NCI-H146 treated with DMSO at 0.1 percent for 48 hours (cell line): ENCODE results near the gene ATP11A.

ENCODE experiments used
- DNase-seq: peaks from one replicate; lab custom pipeline; 2025; ENCODE audit not compliant: unreplicated experiment; lab: John Stamatoyannopoulos, UW

ATP11A gene

DNA sequence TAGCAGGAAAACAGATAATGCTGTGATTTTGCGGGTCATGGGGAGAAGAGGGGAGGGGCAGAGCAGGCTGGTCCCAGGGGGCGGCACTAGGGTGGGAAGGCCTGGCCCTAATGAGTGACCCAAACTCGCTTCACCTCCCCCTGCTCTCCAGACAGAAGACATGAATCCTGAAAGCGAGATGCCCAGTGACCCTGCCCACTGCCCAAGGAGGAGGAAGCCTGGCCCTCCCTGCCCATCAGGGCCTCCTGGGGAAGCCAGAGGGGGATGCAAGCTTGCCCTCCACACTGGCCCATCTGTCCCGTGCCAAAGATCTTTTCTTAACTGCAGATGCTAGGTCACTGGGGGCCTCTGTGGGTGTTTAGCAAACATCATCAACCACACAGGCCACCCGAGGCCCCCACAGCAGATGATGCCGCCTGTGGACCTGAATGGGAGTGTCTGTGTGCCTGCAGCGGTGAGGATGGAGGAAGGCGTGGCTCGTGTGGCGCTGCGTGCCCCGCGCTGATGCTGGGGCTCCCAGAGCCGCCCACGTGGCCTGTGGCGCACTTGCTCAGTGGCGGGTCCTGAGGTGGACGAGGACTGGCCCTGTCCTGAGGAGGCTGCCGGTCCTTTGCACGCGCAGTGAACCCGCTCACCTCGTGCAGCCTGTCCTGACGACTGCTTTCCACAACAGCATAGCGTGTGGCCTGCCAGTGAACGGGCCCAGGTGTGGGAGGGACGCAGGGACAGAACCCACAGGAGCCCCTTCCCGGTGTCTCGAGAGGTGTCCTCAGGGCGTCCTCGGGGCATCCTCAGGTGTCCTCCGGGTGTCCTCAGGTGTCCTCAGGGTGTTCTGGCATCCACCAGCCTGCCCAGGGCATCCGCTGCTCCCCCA is 198.6 kb downstream of the ATP11A start:
- DNase-seq = no peak

DNA sequence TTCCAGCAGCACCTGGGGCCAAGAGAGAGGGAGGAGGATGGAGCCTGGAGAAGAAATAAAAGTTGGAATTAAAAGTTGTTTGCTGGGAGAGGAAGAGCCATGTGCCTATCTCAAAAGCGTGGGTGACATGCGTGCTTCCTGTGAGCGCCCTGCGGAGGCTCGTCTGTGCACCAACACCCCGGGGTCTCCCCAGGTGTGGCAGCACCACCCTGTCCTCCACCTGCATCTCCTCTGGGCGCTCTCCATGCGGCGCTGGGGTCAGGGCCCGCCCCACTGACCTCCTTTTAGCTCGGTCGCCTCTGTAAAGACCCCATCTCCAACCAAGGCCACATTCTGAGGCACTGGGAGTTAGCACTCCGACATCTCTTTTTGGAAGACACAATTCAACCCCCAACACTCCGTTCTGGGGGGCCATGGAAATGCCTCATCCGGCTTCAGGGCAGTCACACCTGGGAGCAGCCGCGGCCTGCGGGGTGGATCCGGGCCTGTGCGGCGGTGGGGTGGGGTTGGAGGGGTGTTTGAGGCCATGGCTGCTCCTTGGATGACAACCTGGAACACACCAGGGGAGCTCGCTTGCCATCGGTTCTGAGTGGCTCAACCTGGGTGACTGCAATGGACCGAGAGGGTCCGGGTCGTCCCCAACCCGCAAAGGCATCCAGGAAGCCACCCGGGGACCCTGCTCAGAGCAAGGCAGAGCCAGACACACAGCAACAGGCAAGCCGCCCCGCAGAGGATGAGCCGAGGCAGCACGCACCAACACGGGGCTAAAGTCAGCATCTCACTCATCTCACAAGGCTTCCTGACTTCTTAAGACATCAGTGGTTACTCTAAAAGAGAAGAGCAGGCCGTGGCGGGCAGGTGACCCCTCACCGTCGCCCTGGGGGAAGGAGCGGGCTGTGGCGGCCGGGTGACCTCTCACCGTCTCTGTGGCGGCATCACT is 199.8 kb downstream of the ATP11A start:
- DNase-seq = no peak

DNA sequence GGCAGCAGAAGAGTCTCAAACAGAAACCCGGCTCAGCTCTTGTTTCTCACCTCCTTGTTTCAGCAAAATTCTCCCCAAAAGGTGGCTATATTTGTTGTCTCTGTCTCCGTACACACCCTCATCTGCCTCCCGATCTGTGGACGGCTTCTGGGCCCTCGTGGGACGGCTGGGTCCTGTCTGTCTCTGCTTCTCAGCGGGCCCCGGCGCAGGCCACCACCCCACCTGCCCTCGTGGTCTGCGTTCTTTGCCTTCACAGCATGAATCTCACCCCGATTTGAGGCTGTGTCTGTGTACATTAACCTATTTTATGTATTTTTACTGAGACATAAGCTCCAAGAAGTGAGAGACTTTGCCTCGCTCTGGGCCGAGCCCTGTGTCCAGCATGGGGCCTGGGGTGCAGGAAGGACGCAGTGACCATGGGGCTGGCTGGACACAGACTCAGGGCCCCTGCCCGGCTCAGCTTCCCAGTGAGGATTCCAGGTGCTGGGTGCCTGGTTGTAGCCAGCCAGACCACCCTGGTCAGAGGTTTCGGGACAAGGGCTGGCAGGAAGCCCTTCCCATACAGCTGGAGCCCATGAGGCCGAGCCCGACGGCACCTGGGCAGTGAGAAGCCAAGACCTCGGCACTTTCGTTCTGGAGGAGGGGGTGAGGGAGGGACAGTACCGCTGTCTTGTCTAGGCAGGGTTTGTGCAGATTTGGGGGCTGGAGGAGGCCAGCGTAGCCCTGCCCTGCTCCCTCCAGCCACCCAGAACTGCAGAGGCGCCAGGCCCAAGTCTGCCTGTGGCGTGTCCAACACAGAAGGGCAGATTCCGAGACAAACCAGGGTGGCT is 200.7 kb downstream of the ATP11A start:
- no peak for DNase-seq

DNA sequence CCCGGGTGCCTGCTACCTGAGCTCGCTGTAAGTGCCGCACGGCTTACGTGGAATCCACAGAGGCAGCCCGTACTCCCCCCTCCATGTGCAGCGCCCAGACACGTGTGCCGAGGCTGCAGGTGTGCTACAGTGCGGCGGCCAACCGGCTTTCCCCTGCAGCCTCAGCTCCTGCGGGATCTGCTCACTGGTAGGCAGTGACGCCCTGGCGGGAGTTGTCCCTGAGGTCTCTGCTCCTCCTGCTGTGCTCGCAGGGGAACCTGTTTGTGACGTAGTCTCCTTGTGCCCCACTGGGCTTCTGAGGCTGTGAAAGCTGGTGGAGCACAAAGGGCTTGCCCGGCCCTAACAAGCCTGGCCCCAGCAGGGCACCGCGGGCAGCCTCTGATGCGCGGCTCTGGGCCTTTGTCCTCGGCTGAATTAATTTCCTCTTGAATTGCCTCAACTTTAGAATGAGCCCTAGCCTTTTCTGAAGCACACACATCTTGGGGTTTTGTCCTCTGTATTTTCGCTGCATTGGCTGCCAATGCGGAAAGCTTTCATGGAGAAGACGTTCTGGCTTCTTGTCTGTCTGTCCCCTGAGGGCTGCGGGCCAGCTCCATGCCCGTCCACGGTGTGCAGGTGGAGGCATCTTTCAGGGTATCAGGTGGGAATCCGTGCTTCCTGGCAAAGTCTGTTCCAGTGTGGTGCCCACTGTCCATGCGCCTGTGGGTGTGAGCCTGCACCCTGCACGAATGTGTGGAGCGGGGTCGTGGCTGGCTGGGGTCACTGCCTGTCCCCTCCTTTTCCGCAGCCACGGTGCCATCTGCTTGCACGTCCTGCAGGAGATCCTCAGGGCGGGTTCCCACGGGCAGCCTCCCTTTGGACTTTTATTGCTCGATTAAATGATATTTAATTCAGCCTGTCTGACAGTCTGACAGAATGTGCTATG is 201.9 kb downstream of the ATP11A start:
- DNase-seq = peak; percentile 95

DNA sequence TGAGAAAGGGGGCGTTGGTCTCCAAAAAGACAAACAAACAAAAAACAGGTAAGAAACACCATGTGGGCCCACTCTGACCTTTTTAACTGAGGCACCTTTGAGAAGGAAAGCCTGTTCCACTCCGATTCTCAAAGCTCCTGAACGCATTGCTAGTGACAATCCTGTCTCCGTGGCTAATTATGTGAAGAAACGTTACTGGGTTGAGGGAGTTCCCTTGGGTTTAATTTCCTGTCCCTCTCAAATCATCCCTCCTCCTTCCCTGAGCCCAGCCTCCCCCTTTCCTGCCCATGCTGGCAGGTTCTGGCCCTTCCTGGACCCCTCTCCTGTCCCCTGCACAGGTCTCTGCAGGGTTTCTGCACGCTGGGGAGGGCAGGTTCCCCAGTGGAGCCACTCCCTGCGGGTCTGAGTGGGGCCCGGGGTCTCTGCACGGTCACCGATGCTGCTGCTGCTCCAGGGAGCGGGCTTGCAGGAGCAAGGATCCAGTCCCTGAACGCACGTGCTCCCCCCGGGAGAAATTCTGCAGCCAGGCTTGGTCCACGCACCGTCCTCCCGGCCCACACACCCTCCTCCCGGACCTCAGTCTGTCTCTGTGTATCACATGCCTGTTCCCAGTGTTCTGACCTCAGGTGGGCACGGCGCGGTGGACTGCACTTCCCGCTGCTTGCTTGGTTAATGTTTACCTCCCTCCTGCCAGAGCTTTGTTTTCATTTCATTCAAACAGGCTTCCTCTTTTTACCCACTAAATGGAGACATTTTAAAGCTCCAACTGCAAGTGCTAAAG is 202.8 kb downstream of the ATP11A start:
- DNase-seq = peak; percentile 57

DNA sequence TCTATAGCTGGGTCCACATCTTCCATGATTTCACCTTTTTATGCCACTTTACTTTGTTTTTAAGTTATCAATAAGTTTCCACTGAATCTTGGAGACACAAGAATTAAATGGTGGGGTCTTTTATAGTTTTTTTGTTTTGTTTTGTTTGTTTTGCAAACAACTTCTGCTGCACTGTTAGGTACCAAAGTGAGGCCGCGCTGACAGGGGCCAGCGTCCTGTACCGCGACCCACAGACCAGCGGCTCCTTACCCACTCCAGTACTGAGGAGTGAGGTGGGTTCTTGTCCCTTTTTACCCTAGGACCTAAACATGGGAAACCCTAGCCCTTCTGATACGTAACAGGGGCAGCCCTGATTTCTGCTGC is 203.3 kb downstream of the ATP11A start:
- DNase-seq = no peak

DNA sequence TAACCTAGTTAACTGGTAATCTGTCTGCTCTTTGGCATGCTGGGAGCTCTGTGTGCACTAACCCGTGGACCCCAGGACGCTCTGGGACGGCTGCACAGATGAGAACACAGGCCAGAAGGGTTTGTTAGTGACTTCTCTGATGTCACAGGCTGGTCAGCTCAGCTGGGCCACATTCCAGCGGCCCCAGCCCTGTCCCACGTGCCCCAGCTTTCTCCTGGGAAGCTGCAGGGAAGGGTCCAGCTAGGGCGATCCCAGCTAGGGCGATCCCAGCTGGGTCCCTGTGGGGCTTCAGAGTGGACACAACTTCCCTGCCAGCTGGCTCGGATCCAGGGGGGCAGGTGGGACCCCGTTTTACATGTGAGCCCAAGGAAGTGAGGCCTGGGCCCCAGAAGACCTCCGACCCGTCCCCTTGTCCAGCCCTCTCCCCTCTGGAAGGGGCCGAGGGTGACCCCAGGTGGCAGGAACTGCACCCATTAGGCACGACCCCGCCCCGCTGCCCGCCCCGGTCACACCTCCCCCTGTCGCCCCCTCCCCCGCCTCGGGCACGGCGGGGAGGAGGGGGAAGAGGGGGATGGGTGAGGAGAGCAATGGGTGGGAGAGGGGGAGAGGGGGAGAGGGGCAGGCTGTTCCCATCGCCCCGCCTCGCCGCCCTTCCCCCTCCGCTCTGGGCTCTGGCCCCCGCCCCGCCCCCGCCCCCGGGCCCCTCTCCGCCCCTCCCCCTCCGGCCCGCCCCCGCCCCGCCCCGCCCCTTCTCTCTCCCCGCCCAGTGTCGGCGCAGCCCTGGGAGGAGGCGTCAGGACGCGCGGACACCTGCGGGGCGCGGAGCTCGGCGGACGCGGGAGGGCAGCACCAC is 204.0 kb downstream of the ATP11A start:
- DNase-seq = peak; percentile 75

DNA sequence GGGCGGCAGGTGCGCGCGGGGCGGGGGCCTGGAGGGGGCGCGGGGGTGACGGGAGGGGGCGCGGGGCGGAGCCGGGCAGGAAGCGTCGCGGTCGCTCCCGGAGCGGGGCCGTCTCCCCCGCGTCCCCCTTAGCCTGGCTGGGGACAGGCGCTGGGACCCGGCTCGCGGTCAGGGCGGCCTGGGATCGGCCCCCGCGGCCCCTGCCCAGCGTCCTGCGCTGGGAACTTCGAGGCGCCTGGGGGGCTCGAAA is 204.5 kb downstream of the ATP11A start:
- DNase-seq = no peak

DNA sequence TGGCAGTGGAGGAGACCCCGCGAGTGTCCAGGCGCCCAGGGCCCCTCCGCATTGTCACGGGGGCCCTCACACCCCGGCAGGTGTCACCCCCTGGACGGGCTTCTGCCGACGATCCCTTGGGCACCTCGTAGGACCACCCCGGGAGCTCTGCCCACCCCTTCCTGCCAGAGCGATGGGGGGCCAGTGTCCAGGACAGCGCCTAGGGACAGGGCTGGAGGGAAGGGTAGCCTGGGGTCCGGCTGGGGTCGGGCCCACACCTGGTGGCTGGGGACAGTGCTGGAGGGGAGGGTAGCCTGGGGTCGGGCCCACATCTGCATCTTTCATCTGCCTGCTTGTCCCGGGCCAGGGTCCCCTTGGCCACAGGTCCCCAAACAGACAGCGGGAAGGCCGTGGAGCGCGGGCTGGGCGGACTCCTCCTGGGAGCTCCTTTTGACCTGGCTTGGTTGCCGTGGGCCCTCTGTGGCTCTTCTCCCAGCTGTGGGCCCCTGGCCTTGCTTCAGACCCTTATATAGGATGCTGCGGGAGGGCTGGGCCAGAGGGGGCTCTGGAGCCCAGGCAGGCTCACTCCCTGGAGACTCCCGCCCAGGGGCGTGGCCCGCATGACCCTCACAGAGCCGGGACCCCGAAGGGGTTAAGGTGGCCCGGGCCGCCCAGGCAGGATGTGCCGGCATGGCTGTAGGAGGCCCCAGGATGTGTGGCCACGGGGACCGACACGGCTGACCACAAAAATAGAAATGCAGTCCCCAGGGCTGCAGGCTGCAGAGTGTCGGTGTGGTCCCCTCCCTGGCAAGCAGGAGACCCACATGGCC is 205.0 kb downstream of the ATP11A start:
- DNase-seq = peak; percentile 11

DNA sequence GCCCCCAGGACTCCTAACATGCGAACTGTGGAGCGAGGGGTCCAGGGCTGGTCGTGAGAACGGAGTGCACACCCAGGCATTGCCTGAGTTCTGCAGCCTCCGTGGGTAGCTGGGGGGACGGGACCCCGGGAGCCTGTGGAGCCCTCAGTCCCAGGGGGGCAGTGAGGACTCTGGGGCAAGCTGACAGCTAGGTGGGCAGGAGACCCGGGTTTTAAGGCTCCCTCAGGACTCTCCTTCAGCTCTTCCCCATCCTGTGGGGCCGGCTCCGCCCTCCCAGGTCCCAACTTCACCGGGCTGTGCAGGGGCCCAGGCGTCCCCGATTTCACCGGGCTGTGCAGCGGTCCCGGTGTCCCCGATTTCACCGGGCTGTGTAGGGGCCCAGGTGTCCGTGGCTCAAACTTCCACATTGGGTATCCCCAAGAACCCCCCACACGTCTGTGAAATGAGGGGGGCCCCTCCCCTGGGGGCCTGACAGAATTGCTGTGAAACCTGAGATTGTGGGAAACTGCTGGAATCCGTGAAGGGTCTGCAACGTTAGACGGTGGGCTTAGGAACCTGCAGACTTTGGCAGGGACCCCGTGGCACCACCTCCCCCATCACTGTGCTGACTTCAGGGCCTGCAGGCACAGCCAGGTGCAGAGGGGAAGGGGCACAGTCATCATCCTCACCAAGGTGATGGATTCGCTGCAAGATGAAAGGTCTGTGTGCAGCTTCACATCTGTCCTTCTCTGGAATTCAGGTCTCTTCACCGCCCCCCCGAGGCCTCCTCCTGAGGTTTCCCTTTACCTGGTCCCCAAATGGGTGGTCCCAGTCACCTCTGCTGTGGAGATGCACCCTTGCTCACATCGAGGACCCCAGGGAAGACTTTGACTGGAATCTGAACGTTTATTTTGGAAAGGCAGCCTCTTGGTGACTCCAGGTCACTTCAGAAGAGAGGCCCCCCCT is 206.0 kb downstream of the ATP11A start:
- DNase-seq = peak; percentile 89

DNA sequence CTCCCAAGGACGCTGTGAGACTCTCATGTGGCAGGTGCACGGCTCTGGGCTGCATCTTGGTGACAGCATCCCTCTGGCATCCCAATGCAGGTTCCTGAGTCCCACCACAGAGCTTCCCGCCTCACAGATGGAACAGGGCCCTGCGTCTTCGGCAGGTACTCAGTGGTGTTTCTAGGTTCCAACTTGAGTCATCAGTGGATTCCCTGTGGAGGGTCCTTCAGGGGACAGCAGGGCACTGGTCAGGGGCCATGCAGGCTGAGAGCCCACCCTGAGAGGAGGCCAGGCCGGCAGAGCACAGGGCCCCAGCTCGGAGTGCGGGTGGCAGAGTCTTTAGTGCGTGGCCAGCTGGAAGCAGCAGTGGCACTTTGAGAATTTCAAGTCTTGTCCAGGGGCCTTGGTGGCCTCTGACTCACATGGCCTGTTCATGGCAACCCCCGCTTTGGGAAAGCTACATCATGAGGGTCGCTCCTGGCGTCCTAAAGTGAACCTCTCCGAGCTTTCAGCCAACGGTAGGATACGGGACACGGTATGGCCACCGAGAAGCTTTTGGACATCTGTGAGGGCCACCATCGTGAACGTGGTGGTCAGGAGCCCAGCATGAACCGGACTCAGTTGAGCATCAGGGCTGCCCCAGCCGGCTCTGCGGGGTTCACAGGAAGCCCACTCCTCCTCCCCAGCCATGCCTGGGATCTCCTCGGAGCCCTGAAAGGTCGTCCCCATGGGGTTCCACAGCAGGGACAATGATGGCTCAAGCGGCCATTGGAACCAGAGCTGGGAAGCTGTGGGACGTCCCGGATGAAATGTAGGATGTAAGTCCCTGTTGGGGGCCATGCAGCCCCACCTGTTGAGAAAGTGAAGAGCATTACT is 207.1 kb downstream of the ATP11A start:
- DNase-seq = no peak

DNA sequence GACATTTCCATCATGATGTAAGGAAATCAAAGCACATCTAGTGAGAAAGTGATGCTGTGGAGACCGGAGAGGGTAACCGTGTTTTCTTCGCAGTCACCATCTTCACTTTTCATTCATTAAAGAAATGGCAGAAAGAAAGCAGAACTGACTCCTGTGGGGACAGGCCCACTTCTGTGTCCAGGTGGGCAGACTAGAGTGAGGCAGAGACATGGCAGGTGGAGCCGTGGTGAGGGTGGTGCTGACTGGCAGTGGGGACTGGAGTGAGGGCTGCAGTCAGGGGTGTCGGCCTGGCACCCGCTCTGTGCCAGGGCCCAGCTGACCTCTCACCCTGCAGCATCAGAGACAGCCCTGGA is 207.7 kb downstream of the ATP11A start:
- no peak for DNase-seq

DNA sequence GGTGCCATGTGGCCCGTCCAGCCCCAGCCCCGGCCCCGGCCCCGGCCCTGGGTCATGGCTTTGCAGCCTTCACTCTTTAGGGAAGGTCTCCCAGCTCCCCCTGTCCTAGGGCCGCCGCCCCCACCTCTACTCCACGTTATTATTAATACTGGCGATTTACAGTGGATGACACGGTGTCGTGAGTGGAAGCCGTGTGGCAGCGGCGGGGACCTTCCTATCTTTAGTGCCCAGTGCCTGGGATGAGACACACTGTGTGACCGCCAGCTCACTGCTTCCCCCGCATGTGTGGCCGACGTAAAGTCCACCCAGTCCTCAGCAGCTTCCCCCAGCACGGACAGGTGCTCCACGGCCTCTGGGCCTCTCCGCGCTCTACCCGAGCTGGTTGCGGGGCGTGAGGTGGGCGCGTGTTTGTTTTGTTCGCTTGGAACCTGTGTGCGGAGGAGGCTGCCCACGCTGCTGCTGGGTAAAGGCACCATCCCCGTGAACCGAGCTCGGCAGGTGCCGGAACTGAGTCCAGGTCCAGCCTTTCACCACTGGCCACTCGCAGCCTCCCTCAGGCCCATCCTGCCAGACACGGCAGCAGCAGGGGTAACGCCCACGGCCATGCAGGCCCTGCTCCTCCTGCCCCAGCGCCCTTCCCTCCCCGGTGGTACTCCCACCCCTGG is 208.2 kb downstream of the ATP11A start:
- no peak for DNase-seq

DNA sequence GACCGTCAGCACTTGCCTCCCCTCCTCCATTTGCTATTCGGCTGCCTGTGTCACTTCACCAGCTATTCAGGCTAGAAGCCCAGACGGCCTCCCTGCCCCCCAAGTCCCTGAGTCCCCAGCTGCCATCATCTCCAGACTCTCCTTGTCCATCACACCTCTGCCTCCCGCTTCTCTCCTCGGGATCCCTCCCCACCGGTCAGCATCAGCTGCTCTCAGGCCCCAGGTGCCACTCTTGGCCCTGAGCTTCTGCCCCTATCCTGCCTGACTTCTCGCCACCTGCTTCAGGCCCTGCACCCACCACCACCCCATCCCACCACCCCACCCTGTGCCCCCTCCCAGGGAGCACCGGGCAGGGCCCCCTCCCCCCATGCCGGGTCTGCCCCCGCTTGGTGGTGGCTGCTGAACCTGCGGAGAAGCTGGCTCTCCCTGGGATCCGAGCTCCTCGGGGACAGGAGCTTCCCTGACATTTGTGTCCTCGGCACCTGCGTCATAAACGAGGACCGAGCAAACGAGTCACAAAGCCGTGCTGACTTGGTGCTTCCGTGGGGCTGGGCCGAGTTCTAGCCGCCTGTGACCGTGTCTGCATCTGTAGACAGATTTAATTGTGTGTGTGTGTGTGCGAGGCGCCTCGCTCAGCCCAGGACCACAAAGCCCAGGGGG is 208.9 kb downstream of the ATP11A start:
- no peak for DNase-seq
